Bronchial smooth muscle cell (primary cell): Measurements from ENCODE around the gene LSM7. TPM values are rescaled to one million over a fixed set of nuclear protein-coding genes. Genes with fewer than 3 reads are reported as not detected.

ENCODE experiments used
- total RNA-seq: library from RNA; depleted of rRNA; stranded (reverse); fragments of >200 nt; gene quantifications from 2 replicates; pipeline ENCODE4 v1.2.1, GENCODE V29; 2014

LSM7 gene
- total RNA-seq: 93.1 and 119 TPM in 2 replicates

DNA sequence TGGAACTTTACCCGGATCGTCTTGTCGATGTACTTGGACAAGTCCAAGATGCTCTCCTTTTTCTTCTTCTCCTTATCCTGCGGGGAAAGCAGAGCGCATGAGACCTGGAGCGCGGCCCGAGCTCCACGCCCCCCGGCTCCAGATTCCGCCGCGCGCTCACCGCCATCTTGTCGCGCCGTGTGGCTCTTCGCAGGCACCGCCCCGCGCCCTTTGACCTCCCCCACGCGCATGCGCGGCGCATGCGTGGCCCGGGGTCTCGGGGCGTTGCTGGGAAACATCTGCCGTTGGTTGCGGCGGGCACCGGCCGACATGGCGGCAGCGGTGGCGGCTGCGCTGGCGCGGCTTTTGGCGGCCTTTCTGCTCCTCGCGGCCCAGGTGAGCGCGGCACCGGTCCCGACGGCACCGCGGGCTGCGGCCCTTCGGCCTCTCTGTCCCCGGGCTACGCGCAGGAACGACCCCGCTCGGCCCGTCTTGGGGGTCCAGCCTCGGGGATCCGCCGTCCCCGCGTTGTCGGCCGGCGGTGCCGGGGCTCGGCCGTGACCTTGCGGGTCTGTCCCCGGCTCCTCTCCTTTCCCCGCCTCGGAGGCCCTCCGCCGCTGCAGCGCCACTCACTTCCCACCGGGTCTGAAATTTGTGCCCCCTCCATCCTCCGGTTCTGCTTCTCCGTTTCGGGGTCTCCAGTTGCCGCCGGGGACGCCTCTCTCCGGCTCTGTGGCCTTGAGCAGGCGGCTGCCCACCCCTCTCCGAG lies at the start of gene LSM7, which contains the start of gene SPPL2B:
TSS of gene LSM7 (minus strand) at position 186 of the 748 bp plus-strand sequence. CDS start at position 166, 20 bp downstream.
TSS of gene SPPL2B (plus strand) at position 284 of the 748 bp plus-strand sequence. CDS start at position 310, 26 bp downstream.

DNA sequence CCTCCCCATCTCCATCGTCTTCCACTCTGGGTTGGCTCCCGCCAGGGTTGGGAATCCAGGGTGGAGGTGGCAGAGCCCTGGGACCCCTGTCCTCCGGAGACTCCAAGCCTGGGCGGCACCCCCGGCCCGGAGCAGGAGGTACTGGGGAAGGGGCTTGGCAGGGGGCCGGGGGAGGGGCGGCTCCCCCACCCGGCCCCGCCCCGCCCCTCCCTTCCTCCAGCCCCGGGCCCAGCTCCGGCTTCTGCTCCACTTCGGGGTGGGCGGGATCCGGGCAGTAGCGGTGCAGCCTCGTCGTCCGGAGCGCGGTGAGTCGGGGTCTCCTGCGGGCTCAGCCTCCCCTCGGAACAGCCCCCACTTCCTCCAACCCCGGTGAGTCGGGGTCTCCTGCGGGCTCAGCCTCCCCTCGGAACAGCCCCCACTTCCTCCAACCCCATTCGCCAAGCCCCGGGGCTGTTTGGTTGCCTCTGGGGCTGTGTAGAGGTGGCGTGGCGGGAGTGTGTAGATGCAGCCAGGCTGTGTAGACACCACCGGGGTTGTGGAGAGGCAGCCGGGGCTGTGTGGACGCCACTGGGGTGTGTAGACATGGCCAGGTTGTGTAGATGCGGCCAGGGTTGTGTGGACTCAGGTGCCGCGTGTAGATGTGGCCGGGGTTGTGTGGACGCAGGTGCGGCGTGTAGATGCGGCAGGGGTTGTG lies 31.8 kb upstream of the LSM7 start, which contains the start of gene TMPRSS9:
TSS of gene TMPRSS9 (plus strand) at position 274 of the 694 bp plus-strand sequence. CDS start 29,521 bp downstream, outside the sequence.

GRCh38 chr19:2308114-2308556 lies 20.3 kb downstream of the LSM7 start, which contains the start of gene LINGO3:
Gene LINGO3 (minus strand): TSS chr19:2308154. CDS start chr19:2291776, 16,378 bp downstream.

GRCh38 chr19:2282062-2282861 lies 46.1 kb downstream of the LSM7 start, which contains the start of gene PEAK3:
Gene PEAK3 (minus strand): TSS chr19:2282175. CDS start chr19:2280931, 1,244 bp downstream.

Other genes starting within 250 kb of the LSM7 start
- gene MOB3A, start 232.3 kb downstream of the LSM7 start, total RNA-seq: 12.1 and 19.2 TPM in 2 replicates
- gene IZUMO4, start 231.7 kb downstream of the LSM7 start, total RNA-seq: 1.7 and 1.9 TPM in 2 replicates
- gene AP3D1, start 177.0 kb downstream of the LSM7 start, total RNA-seq: 69.8 and 80.8 TPM in 2 replicates
- 2.5 and 5.8 TPM in 2 replicates for gene DOT1L, start 164.7 kb downstream of the LSM7 start, total RNA-seq
- 32.8 and 48.1 TPM in 2 replicates for gene PLEKHJ1, start 92.3 kb downstream of the LSM7 start, total RNA-seq
- gene SF3A2, start 91.8 kb downstream of the LSM7 start, total RNA-seq: 24.6 and 27.6 TPM in 2 replicates
- 0.16 and 0.17 TPM in 2 replicates for gene AMH, start 79.3 kb downstream of the LSM7 start, total RNA-seq
- gene JSRP1, start 72.2 kb downstream of the LSM7 start, total RNA-seq: not detected in 2 replicates
- gene PEAK3, start 46.4 kb downstream of the LSM7 start, total RNA-seq: not detected in 2 replicates
- gene LINGO3, start 20.4 kb downstream of the LSM7 start, total RNA-seq: not detected in 2 replicates
- 27.9 and 33.4 TPM in 2 replicates for gene SPPL2B, start 98 bp upstream of the LSM7 start, total RNA-seq
- not detected in 2 replicates for gene TMPRSS9, start 31.7 kb upstream of the LSM7 start, total RNA-seq
- 41.2 and 43.8 TPM in 2 replicates for gene TIMM13, start 99.0 kb upstream of the LSM7 start, total RNA-seq
- 51.1 and 54.7 TPM in 2 replicates for gene LMNB2, start 128.4 kb upstream of the LSM7 start, total RNA-seq
- gene GADD45B, start 147.5 kb upstream of the LSM7 start, total RNA-seq: 17.9 and 19.5 TPM in 2 replicates